A673 (cell line): ENCODE results near the gene DENND1A.

Experiments used
- CTCF ChIP-seq: fragments of 300-800, 200-600 bp; sonication (generic); conservative IDR thresholded peaks from 2 replicates; pipeline ENCODE4 v1.5.1; 2017; ENCODE audit warnings: low read depth, mild to moderate bottlenecking, antibody characterized with exemption, low read length, moderate library complexity, mixed read lengths
- EZH2 ChIP-seq: fragments of 200-600 bp; sonication (generic); IDR thresholded peaks from 2 replicates; pipeline ENCODE4 v1.6.1; 2017; ENCODE audit warnings: borderline replicate concordance, low read depth, mild to moderate bottlenecking, mixed read lengths, antibody characterized with exemption, low read length; ENCODE audit not compliant: poor library complexity, severe bottlenecking

GRCh38 chr9:123445981-123446610, 483.8 kb downstream of the DENND1A start:
- TF ChIP-seq CTCF (no peak), EZH2 (no peak)
